B cell (primary cell): ENCODE results near the gene ZBED2. TPM values are rescaled to one million over a fixed set of nuclear protein-coding genes. Genes with fewer than 3 reads are reported as not detected.

Experiments used
- ATAC-seq: fragments of 200-7000 bp; cut with Tn5 transposase; one replicate; pipeline ENCODE4 v1.10.0; 2021; ENCODE audit warnings: low read depth, mild to moderate bottlenecking, moderate number of reproducible peaks, moderate library complexity
- CTCF ChIA-PET: fragments of 350-600 bp; sonication (Branson Sonifier 250); formaldehyde crosslinking; loops from one replicate; lab custom pipeline; 2021; ENCODE audit warnings: antibody characterized with exemption, inconsistent platforms; lab: Charles Lee
- POLR2A ChIA-PET: fragments of 350-600 bp; sonication (Branson Sonifier 250); formaldehyde crosslinking; loops from one replicate; lab custom pipeline; 2021; ENCODE audit warnings: antibody characterized with exemption; lab: Charles Lee
- DNase-seq: peaks from one replicate; pipeline ENCODE4 v3.0.0; 2013
- H2AFZ ChIP-seq: 2 replicates; pipeline ENCODE4 v1.6.1; 2012; ENCODE audit warnings: mild to moderate bottlenecking, low read depth, low read length; ENCODE audit not compliant: insufficient read depth, poor library complexity, severe bottlenecking
- H3K27ac ChIP-seq, 2 donors: 1 replicate in 1 of 2; 2 replicates in 1 of 2; pipeline ENCODE4 v1.5.1; 2012 to 2013; ENCODE audit warnings: low read length in 2 of 2, mild to moderate bottlenecking in 2 of 2, moderate library complexity in 1 of 2
- H3K27me3 ChIP-seq, 4 experiments: fragments of 200-600 bp in 1 of 4; sonication (generic) in 1 of 4; replicated peaks in 1 of 4; 1 replicate in 2 of 4; 2 replicates in 2 of 4; pipeline versions ENCODE4 v1.6.1 to v1.7.0; 2013 to 2016; ENCODE audit warnings: low read length in 3 of 4, mild to moderate bottlenecking in 2 of 4, mixed read lengths in 1 of 4, moderate library complexity in 1 of 4; ENCODE audit not compliant: insufficient read depth in 4 of 4, control insufficient read depth in 3 of 4; ENCODE audit errors: control extremely low read depth in 1 of 4
- H3K36me3 ChIP-seq, 2 experiments: replicated peaks in 1 of 2; 1 replicate in 1 of 2; 2 replicates in 1 of 2; pipeline versions ENCODE4 v1.6.1 to v1.7.1; 2013; ENCODE audit warnings: low read length in 1 of 2; ENCODE audit not compliant: insufficient read depth in 2 of 2, control insufficient read depth in 1 of 2; ENCODE audit errors: control extremely low read depth in 1 of 2, extremely low read depth in 1 of 2
- H3K4me1 ChIP-seq, 2 donors: fragments of 200-600 bp in 1 of 2; sonication (generic) in 1 of 2; 1 replicate in 1 of 2; 2 replicates in 1 of 2; pipeline versions ENCODE4 v1.5.1 to v1.6.1; 2013 to 2017; ENCODE audit warnings: low read length in 2 of 2; ENCODE audit not compliant: control insufficient read depth in 2 of 2, insufficient read depth in 2 of 2
- H3K4me2 ChIP-seq: replicated peaks from 2 replicates; pipeline ENCODE3; 2012; ENCODE audit warnings: mild to moderate bottlenecking, low read depth, low read length; ENCODE audit not compliant: poor library complexity, severe bottlenecking
- H3K4me3 ChIP-seq, 5 experiments: fragments of 200-600 bp in 1 of 5; sonication (generic) in 1 of 5; 1 replicate in 3 of 5; 2 replicates in 2 of 5; pipeline versions ENCODE4 v1.5.1 to v1.7.0; 2011 to 2016; ENCODE audit warnings: low read length in 4 of 5, mild to moderate bottlenecking in 4 of 5, low read depth in 2 of 5, control low read depth in 1 of 5, moderate library complexity in 1 of 5; ENCODE audit not compliant: insufficient read depth in 1 of 5; ENCODE audit errors: control extremely low read depth in 1 of 5, extremely low read depth in 1 of 5
- H3K79me2 ChIP-seq: fragments of 200-600 bp; sonication (generic); one replicate; pipeline ENCODE4 v1.6.0; 2016; ENCODE audit warnings: low read length; ENCODE audit not compliant: control insufficient read depth, insufficient read depth
- H3K9ac ChIP-seq: fragments of 200-600 bp; sonication (generic); 2 replicates; pipeline ENCODE4 v1.6.1; 2017; ENCODE audit warnings: mild to moderate bottlenecking, low read length, moderate library complexity
- H3K9me3 ChIP-seq, 3 donors: one replicate each; pipeline versions ENCODE4 v1.6.1 to v1.7.1; 2013; ENCODE audit warnings: low read length in 2 of 3; ENCODE audit not compliant: control insufficient read depth in 2 of 3, insufficient read depth in 1 of 3; ENCODE audit errors: control extremely low read depth in 1 of 3
- H4K20me1 ChIP-seq: 2 replicates; pipeline ENCODE4 v1.6.0; 2012; ENCODE audit warnings: mild to moderate bottlenecking, low read length; ENCODE audit not compliant: insufficient read depth, control insufficient read depth, poor library complexity, severe bottlenecking
- H3K27ac Mint-ChIP-seq: one replicate; pipeline ENCODE4 v1.8.0; 2021; ENCODE audit warnings: mixed read lengths
- H3K27me3 Mint-ChIP-seq: one replicate; pipeline ENCODE4 v1.8.0; 2021; ENCODE audit warnings: mixed read lengths
- H3K4me1 Mint-ChIP-seq: one replicate; pipeline ENCODE4 v1.8.0; 2021; ENCODE audit warnings: mixed read lengths
- H3K4me3 Mint-ChIP-seq: one replicate; pipeline ENCODE4 v1.8.0; 2021; ENCODE audit warnings: mixed read lengths
- H3K9me3 Mint-ChIP-seq: one replicate; pipeline ENCODE4 v1.8.0; 2022; ENCODE audit warnings: mixed read lengths; ENCODE audit not compliant: insufficient read depth
- CTCF ChIP-seq: fragments of 200-600 bp; IDR thresholded peaks from one replicate; pipeline ENCODE4 v1.8.0; 2022; ENCODE audit warnings: antibody characterized with exemption, mild to moderate bottlenecking
- EZH2 ChIP-seq: IDR thresholded peaks from 2 replicates; pipeline ENCODE4 v1.6.1; 2012; ENCODE audit warnings: borderline replicate concordance, low read depth, mild to moderate bottlenecking, moderate library complexity, low read length; ENCODE audit not compliant: insufficient read depth, poor library complexity, severe bottlenecking
- WGBS: methylation state at CpG from one replicate; pipeline ENCODE4 v1.1.5; 2013; ENCODE audit warnings: missing lambda C conversion rate; ENCODE audit not compliant: insufficient coverage; 5-methylcytosine and 5-hydroxymethylcytosine counted together
- intact Hi-C: fragments of 100-400 bp; cut with micrococcal nuclease; formaldehyde crosslinking; loops from one replicate; pipeline ENCODE4 v1.10.0; 2022
- polyA plus RNA-seq: library from polyadenylated mRNA; depleted of rRNA; stranded (reverse); fragments of >200 nt; gene quantifications from 2 replicates; pipeline ENCODE4 v1.2.3, GENCODE V29; 2012
- total RNA-seq, 2 donors: library from RNA; stranded (reverse); fragments of 120-200 nt in 1 of 2; gene quantifications; 1 replicate in 1 of 2; 2 replicates in 1 of 2; pipeline versions ENCODE4 v1.2.3 to v1.2.4, GENCODE V29; 2013 to 2022

Gene ZBED2
- total and polyA plus RNA-seq, 2 donors (not counting 1 experiment from before 2014, with no cell fraction given), result 0.36 to 6.0 TPM

GRCh38 chr3:111608383-111608782 lies 13.2 kb upstream of the ZBED2 start:
- no peak overlapping the region for H3K4me3 Mint-ChIP-seq

More at GRCh38 chr3:111608383-111608782, 13.2 kb upstream of the ZBED2 start:
- H3K9me3 ChIP-seq, result no peaks in the 10 kb centered on the region
- intact Hi-C loops, result no loop called here
- Mint-ChIP-seq H3K27me3 (no peaks in the 10 kb centered on the region), H3K4me1 (peaks cover 56% of the 10 kb centered on the region), H3K9me3 (no peaks in the 10 kb centered on the region), H3K27ac (peak overlapping the region; percentile 27)
- no peaks in the 10 kb centered on the region for H3K79me2 ChIP-seq
- H2AFZ ChIP-seq, result no peak overlapping the region
- no peak overlapping the region for H3K9ac ChIP-seq
- no peaks in the 10 kb centered on the region for H3K27me3 ChIP-seq
- POLR2A ChIA-PET, result no interaction called here
- no peak overlapping the region for H3K4me3 ChIP-seq
- CTCF ChIA-PET, result interaction anchor here (1.4 kb wide), 1 partner anchor 31 kb away, joined by 5 read pairs; no protein-coding TSS in a partner anchor
- H3K36me3 ChIP-seq, result peaks cover 0 to 12% of the 10 kb centered on the region in 2 experiments
- H3K4me2 ChIP-seq, result no peak overlapping the region
- ATAC-seq (no peak), DNase-seq (no peak)
- H3K27ac ChIP-seq, result no peak overlapping the region
- peaks cover 29 to 30% of the 10 kb centered on the region in 2 donors for H3K4me1 ChIP-seq
- no CpG with 5 or more reads among the region's 2 CpGs for WGBS
- H4K20me1 ChIP-seq, result no peaks in the 10 kb centered on the region
- TF ChIP-seq EZH2, result no peak
- no peak for TF ChIP-seq CTCF
